ENCODE data around the gene CCDC106.

Gene CCDC106

GRCh38 chr19:55669418-55670279, 21.6 kb downstream of the CCDC106 start:
- no peak for TF ChIP-seq CTCF (conservative IDR thresholded peaks at IDR 0.05; ENCODE audit: low read depth, low read length)
- no peak for DNase-seq (ENCODE audit: low read depth)
- H3K4me3 ChIP-seq (ENCODE audit: low read length), result no peak overlapping the region

DNA sequence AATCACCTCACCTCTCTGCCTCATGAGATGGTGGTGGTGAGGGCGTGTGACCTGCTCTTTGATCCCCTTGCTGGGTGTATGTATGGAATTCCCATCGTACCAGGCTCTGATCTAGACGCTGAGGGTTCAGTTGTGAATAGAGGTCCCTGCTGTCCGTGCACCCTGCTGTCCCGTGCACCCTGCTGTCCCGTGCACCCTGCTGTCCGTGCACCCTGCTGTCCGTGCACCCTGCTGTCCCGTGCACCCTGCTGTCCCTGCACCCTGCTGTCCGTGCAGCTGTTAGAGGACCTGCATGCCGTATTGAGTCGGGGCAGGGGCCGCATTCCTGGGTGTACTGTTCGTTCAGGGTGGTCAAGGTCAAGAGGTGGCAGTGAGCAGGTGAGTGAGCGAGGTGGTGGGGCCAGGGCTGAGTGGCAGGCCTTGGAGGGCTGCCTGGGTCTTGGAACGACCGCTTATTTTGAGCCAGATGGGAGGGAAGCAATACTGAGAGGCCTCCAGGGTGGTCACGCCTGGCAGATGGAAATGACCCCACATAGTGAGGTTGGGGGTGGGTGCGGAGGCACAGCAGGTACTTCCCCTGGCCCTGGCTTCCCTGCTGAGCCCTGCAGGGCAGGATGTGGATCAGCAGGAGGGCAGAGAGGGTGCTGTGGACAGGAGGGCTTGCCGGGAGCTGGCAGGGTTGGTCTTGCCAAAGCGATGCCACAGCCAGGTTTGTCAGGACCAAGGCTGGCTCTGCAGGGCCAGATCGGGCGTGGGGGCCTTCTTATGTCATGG, 22.5 kb downstream of the CCDC106 start:
- no peak overlapping the region for H3K4me3 ChIP-seq (ENCODE audit: low read length)
- no peak for DNase-seq (ENCODE audit: low read depth)
- TF ChIP-seq CTCF (conservative IDR thresholded peaks at IDR 0.05; ENCODE audit: low read depth, low read length), result no peak

GRCh38 chr19:55671054-55671378, 23.0 kb downstream of the CCDC106 start:
- H3K4me3 ChIP-seq (ENCODE audit: low read length), result no peak overlapping the region
- no peak for DNase-seq (ENCODE audit: low read depth)
- TF ChIP-seq CTCF (conservative IDR thresholded peaks at IDR 0.05; ENCODE audit: low read depth, low read length), result no peak

- no peak for TF ChIP-seq CTCF (conservative IDR thresholded peaks at IDR 0.05; ENCODE audit: low read depth, low read length)
- no peak for DNase-seq (ENCODE audit: low read depth)
- no peak overlapping the region for H3K4me3 ChIP-seq (ENCODE audit: low read length)
Observed at GRCh38 chr19:55672418-55672817, 24.4 kb downstream of the CCDC106 start.

GRCh38 chr19:55673465-55673864, 25.5 kb downstream of the CCDC106 start:
- no peak for DNase-seq (ENCODE audit: low read depth)
- TF ChIP-seq CTCF (conservative IDR thresholded peaks at IDR 0.05; ENCODE audit: low read depth, low read length), result no peak
- H3K4me3 ChIP-seq (ENCODE audit: low read length), result no peak overlapping the region

DNA sequence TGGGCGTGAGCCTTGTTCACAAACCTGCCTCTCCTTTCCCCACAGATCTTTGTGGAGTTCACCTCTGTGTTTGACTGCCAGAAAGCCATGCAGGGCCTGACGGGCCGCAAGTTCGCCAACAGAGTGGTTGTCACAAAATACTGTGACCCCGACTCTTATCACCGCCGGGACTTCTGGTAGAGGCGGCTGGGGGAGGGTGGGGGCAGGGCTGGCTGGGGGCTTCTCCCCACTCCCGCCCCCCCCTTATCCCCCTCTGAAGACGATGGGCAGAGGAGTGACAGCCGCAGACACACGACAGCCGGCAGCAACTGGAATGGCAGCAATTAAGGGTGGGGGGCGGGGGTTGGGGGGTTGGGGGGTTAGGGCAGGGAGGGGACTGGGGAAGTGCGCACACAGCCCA, 25.9 kb downstream of the CCDC106 start:
- DNase-seq (ENCODE audit: low read depth), result no peak
- TF ChIP-seq CTCF (conservative IDR thresholded peaks at IDR 0.05; ENCODE audit: low read depth, low read length), result no peak
- H3K4me3 ChIP-seq (ENCODE audit: low read length), result no peak overlapping the region

GRCh38 chr19:55674459-55674840, 26.4 kb downstream of the CCDC106 start:
- H3K4me3 ChIP-seq (ENCODE audit: low read length), result peak overlapping the region; percentile 88
- TF ChIP-seq CTCF (conservative IDR thresholded peaks at IDR 0.05; ENCODE audit: low read depth, low read length), result no peak

More at GRCh38 chr19:55674459-55674840, 26.4 kb downstream of the CCDC106 start:
- no peak for DNase-seq (ENCODE audit: low read depth)
